Measurements from ENCODE around the gene CUTC.
"Not testable (repeated sequence)": the region's sequence is repeated elsewhere in the genome, so short reads cannot be mapped to it uniquely, and the experiment has no call there.

- TF ChIP-seq CTCF, POLR2A (IDR thresholded peaks at IDR 0.05): not testable (repeated sequence)
Measured at GRCh38 chr10:99734111-99734510, 2.1 kb downstream of the CUTC start.

All from Peyer's patch (tissue), 4 donors.